ENCODE results near the gene SLC27A6. TPM values are rescaled to one million over a fixed set of nuclear protein-coding genes. Genes with fewer than 3 reads are reported as not detected.

SLC27A6 gene
- total RNA-seq, 1 experiment from 2014 or later = not detected

DNA sequence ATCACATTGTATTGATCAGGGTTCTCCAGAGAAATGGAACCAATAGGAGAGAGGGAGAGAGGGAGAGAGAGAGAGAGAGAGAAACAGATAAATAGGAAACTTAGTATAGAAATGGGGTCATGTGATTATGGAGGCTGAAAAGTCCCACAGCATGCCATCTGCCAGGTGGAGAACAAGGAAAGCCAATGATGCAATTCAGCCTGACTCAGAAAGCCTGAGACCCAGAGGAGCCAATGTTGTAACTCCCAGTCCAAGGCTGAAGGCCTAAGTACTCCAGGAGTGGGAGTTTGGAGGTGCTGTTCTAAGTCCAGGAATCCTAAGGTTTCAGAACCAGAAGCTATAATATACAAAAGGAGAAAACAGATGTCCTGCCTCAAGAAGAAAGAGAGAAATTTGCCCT, 80.9 kb downstream of the SLC27A6 start:
- TF ChIP-seq SIN3A (IDR thresholded peaks at IDR 0.05; ENCODE audit: borderline replicate concordance, insufficient read depth, low read depth, low read length) = no peak
- TF ChIP-seq, protein P1, sequence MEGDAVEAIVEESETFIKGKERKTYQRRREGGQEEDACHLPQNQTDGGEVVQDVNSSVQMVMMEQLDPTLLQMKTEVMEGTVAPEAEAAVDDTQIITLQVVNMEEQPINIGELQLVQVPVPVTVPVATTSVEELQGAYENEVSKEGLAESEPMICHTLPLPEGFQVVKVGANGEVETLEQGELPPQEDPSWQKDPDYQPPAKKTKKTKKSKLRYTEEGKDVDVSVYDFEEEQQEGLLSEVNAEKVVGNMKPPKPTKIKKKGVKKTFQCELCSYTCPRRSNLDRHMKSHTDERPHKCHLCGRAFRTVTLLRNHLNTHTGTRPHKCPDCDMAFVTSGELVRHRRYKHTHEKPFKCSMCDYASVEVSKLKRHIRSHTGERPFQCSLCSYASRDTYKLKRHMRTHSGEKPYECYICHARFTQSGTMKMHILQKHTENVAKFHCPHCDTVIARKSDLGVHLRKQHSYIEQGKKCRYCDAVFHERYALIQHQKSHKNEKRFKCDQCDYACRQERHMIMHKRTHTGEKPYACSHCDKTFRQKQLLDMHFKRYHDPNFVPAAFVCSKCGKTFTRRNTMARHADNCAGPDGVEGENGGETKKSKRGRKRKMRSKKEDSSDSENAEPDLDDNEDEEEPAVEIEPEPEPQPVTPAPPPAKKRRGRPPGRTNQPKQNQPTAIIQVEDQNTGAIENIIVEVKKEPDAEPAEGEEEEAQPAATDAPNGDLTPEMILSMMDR (IDR thresholded peaks at IDR 0.05) = no peak
- no peak for TF ChIP-seq POLR2AphosphoS5 (IDR thresholded peaks at IDR 0.05; ENCODE audit: low read depth, low read length)
- TF ChIP-seq, protein P2, sequence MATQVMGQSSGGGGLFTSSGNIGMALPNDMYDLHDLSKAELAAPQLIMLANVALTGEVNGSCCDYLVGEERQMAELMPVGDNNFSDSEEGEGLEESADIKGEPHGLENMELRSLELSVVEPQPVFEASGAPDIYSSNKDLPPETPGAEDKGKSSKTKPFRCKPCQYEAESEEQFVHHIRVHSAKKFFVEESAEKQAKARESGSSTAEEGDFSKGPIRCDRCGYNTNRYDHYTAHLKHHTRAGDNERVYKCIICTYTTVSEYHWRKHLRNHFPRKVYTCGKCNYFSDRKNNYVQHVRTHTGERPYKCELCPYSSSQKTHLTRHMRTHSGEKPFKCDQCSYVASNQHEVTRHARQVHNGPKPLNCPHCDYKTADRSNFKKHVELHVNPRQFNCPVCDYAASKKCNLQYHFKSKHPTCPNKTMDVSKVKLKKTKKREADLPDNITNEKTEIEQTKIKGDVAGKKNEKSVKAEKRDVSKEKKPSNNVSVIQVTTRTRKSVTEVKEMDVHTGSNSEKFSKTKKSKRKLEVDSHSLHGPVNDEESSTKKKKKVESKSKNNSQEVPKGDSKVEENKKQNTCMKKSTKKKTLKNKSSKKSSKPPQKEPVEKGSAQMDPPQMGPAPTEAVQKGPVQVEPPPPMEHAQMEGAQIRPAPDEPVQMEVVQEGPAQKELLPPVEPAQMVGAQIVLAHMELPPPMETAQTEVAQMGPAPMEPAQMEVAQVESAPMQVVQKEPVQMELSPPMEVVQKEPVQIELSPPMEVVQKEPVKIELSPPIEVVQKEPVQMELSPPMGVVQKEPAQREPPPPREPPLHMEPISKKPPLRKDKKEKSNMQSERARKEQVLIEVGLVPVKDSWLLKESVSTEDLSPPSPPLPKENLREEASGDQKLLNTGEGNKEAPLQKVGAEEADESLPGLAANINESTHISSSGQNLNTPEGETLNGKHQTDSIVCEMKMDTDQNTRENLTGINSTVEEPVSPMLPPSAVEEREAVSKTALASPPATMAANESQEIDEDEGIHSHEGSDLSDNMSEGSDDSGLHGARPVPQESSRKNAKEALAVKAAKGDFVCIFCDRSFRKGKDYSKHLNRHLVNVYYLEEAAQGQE (IDR thresholded peaks at IDR 0.05; ENCODE audit: insufficient read depth in 1 of 2, low read depth in 2 of 2, low read length in 1 of 2) = no peak
- no peak for TF ChIP-seq TCF7L2 (IDR thresholded peaks at IDR 0.05; ENCODE audit: low read depth, low read length)
- no peak for ATAC-seq
- Histone ChIP-seq H3K9me3 (ENCODE audit: control insufficient read depth, insufficient read depth, low read depth, low read length) (no peaks in the 10 kb centered on the region), H3K27ac (ENCODE audit: low read length) (no peak overlapping the region), H3K36me3 (ENCODE audit: control insufficient read depth, insufficient read depth, low read length) (no peaks in the 10 kb centered on the region), H3K27me3 (ENCODE audit: control insufficient read depth, insufficient read depth, low read length) (no peaks in the 10 kb centered on the region), H3K4me1 (ENCODE audit: control insufficient read depth, insufficient read depth, low read length) (no peaks in the 10 kb centered on the region), H3K4me3 (ENCODE audit: low read depth in 2 of 2, low read length in 2 of 2) (no peak overlapping the region)
- in situ Hi-C loops (cut with HindIII; ENCODE audit: low pct_unique_long_range_greater_than_20kb, low sequenced_read_pairs) (no loop called here), intact Hi-C loops (cut with micrococcal nuclease; ENCODE audit: unreplicated experiment) (no loop called here)
- no TSS peak for BruUV-seq (replicated peaks)
- ChIA-PET CTCF (no interaction called here), POLR2A (no interaction called here)
- DNase-seq (ENCODE audit: low read depth, low spot score) = no peak

DNA sequence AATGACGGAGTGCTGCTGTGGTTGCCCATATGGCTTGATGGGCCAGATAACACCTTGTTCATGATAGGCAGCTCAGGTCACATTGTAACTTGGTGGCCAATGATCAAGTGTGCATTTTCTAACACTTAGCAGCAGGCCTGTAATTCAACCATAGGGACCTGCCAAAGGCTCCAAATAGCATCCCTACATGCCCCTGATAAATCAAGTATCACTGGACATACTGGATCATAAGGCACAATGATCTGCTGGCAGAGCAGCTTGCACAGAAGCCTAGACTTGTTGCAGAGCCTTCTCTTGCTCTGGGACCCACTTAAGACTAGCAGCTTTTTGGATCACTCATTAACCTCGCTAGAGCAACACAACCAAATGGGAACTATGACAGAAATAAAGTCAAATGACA, 83.2 kb downstream of the SLC27A6 start:
- Histone ChIP-seq H3K27me3 (ENCODE audit: control insufficient read depth, insufficient read depth, low read length) (no peaks in the 10 kb centered on the region), H3K4me1 (ENCODE audit: control insufficient read depth, insufficient read depth, low read length) (no peaks in the 10 kb centered on the region), H3K36me3 (ENCODE audit: control insufficient read depth, insufficient read depth, low read length) (no peaks in the 10 kb centered on the region; the same call in 1 of the 2 replicates), H3K4me3 (ENCODE audit: low read depth in 2 of 2, low read length in 2 of 2) (no peak overlapping the region), H3K27ac (ENCODE audit: low read length) (no peak overlapping the region), H3K9me3 (ENCODE audit: control insufficient read depth, insufficient read depth, low read depth, low read length) (no peaks in the 10 kb centered on the region)
- BruUV-seq (replicated peaks) = no TSS peak
- in situ Hi-C loops (cut with HindIII; ENCODE audit: low pct_unique_long_range_greater_than_20kb, low sequenced_read_pairs) (no loop called here), intact Hi-C loops (cut with micrococcal nuclease; ENCODE audit: unreplicated experiment) (no loop called here)
- ChIA-PET POLR2A (no interaction called here), CTCF (no interaction called here)
- TF ChIP-seq, protein P2 (IDR thresholded peaks at IDR 0.05; ENCODE audit: insufficient read depth in 1 of 2, low read depth in 2 of 2, low read length in 1 of 2) = no peak
- TF ChIP-seq POLR2AphosphoS5 (IDR thresholded peaks at IDR 0.05; ENCODE audit: low read depth, low read length) (no peak), SIN3A (IDR thresholded peaks at IDR 0.05; ENCODE audit: borderline replicate concordance, insufficient read depth, low read depth, low read length) (no peak), TCF7L2 (IDR thresholded peaks at IDR 0.05; ENCODE audit: low read depth, low read length) (no peak)
- TF ChIP-seq, protein P1 (IDR thresholded peaks at IDR 0.05) = no peak
- ATAC-seq (no peak), DNase-seq (ENCODE audit: low read depth, low spot score) (no peak)
